AG10803 (cell line): ENCODE results near the gene CCDC167.

Experiments used
- DNase-seq: peaks from one replicate; pipeline ENCODE4 v3.0.0; 2010; ENCODE audit warnings: low read depth
- H3K4me3 ChIP-seq: 2 replicates; pipeline ENCODE4 v1.5.1; 2011; ENCODE audit warnings: mild to moderate bottlenecking, low read length, control low read depth
- TF ChIP-seq, protein P1 (sequence below): conservative IDR thresholded peaks from 2 replicates; pipeline ENCODE4 v1.5.1; 2011; ENCODE audit warnings: mild to moderate bottlenecking, low read length, control low read depth, inconsistent platforms

CCDC167 gene

DNA sequence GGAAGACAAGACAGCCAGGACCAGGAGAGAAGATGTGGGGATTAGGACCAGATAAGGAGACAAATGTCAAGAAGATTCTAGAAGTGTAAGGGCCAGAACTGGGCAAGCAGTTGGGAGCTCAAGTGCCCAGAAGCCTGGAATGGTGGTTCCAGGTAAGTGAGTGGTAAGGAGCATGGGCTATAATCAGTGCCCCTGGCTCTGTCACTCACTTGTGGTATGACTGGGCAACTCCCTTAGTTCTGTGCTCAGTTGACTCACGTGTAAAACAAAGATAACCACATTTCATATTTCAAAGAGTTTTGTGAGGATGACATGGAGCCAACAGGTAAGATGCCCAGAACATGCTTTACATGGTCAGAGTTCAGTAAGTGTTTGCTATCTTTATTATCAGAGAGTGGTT lies 11.2 kb downstream of the CCDC167 start:
- TF ChIP-seq, protein P1, sequence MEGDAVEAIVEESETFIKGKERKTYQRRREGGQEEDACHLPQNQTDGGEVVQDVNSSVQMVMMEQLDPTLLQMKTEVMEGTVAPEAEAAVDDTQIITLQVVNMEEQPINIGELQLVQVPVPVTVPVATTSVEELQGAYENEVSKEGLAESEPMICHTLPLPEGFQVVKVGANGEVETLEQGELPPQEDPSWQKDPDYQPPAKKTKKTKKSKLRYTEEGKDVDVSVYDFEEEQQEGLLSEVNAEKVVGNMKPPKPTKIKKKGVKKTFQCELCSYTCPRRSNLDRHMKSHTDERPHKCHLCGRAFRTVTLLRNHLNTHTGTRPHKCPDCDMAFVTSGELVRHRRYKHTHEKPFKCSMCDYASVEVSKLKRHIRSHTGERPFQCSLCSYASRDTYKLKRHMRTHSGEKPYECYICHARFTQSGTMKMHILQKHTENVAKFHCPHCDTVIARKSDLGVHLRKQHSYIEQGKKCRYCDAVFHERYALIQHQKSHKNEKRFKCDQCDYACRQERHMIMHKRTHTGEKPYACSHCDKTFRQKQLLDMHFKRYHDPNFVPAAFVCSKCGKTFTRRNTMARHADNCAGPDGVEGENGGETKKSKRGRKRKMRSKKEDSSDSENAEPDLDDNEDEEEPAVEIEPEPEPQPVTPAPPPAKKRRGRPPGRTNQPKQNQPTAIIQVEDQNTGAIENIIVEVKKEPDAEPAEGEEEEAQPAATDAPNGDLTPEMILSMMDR = no peak
- no peak for DNase-seq
- no peak overlapping the region for H3K4me3 ChIP-seq

DNA sequence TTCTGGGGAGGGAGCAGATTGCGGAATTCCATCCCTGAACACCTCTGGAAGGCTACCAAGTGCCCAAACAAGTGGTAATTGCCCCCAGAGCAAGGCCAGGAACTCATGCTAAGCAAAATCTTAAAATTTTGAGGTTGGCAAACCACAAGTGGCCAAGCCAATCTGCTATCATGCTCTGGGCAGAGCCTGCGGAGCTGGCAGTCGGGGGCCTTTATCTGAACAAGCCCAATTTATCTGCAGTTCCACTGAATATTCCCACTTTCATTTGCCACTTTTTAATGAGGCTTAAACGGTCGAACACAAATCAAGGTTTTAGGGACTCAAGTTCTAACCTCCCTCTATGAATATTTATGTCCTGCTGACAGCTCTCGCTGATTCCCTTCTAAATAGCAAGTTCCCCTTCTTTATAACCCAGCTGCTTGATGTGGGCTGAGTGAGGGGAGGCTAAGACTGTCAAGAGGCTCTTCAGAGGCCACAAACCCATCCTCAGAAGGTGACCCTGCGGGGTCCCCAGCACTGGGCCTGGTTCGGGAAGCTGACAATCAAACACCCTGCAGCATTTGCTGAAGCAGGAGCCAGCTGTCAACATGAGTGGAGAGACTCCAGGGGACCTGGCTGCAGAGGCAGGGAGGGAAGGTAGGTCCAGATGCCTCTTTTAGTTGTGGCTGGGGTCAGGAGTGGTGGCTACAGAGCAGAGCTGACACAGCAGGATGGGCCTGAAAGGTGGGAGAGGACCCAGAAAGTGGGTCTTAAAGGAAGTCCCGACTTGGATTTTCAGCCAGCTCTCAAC lies 11.9 kb downstream of the CCDC167 start:
- no peak overlapping the region for H3K4me3 ChIP-seq
- no peak for DNase-seq
- TF ChIP-seq, protein P1 = no peak

DNA sequence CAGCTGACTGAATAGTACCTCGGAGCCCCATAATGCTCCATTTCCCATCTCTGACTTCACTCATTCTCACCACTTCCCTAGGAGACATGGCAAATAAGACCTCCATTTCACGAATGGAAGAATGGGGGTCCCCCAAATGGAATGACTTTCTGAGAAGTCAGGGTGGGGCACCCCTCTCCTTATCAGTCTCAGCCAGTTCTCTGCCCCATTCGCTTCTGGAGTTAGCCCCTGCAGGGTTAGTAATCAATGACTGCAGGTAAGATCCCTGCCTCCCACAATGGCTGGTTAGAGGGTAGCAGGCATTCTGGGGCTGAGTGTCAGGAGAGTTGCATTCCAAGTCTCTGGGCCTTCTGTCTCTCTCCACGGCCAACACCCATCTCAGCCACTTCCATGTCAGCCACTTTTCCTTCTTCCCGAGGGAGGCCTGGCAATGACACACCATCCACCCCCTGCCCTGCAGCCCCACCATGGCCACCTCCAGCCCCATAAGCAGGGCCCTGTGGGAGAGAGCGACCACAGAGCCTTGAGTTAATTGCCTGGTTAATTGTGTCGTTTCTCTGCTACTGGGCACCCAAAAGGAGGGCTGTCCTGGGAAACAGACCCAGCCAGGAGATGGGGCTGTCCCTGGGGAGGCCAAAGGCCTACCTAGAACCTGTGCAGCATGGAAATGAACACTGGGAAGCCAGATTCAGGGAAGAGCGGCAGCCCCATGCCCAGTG lies 13.4 kb downstream of the CCDC167 start:
- DNase-seq = no peak
- TF ChIP-seq, protein P1 = no peak
- H3K4me3 ChIP-seq = no peak overlapping the region

DNA sequence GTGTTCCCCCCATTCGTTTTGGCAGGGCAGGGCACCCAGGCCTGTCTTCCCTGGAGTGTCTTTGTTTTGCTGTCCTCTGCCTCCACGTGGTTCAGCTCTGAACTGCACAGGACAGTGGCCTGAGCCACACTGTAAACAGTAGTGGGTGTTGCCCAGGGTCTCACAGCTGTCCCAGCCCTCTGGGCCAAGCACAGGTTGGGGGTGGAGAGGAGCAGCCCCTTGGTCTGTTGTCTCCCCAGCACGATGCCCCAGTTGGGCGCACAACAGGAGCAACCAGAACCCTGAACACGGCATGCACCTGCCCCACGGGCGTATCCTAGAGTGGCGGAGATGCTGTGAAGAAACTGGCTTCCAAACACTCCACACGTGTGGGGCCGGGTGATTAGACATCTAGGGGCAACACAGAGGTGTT lies 14.4 kb downstream of the CCDC167 start:
- TF ChIP-seq, protein P1 = 0 out of 2 replicates have a peak, but pooled peaks have one; percentile 13
- no peak for DNase-seq

DNA sequence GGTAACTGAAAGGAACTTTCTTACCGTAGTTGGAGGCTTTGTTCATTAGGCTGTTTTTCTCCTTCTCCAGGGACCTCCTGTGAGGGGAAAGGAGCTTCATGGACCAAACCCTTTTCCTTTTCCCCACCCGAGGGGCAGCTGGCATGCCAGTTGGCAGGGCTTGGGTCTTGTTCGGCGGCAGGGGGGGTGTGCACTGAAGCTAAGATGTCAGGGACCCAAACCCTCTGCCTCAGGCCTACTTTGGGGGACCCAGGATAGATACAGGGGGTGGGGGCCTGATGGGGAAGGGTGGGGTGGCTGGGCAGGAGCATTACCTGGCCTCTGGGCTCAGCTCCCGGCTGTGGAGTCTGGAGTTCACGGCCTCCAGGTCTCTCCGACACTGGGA lies 14.9 kb downstream of the CCDC167 start:
- H3K4me3 ChIP-seq = no peak overlapping the region
- TF ChIP-seq, protein P1 = no peak
- no peak for DNase-seq

More for the DNA sequence above, 14.4 kb downstream of the CCDC167 start:
- no peak overlapping the region for H3K4me3 ChIP-seq

DNA sequence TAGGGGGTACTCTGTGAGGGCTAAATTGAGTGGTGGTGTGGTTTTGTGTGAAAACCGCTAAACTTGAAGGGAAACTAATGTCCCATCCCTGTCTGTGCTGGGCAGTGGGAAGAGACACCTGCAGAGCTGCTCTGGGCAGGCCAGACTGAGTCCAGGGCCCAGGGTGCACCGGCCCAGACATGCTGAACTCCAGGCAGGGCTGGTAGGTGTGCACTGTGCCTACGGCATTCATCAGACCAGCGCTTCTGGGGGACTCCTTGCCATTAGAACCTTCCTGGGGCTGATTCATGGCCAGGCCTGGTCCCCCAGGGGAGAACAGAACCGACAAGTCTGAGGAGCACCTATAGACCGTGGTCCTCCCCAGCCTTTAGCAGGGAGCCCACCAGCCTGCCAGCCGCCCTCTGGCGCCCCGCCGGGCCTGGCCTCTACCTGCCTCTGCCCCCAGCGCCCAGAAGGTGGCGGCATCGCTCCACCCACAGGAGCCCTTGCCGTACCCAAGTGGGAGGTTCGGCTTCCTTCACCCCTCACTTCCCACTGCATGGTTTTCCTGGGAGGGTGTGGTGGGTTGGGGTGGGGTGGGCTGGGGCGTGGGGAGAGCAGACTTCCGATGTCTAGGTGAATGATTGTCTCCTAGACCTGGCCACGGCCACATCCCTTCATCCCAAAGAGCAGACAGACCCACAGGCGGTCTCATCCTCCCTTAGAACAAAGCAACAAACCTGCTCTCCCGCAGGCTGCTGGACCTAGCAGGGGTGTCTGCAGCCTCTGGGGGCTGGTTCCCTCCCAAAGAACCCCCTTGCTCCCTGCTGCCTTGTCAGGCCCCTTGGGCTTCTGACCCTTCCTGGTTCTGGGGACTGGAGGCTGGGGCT lies 15.5 kb downstream of the CCDC167 start:
- DNase-seq = peak; percentile 21
- no peak overlapping the region for H3K4me3 ChIP-seq
- TF ChIP-seq, protein P1 = peak; percentile 64
